ES-I3 (cell line): ENCODE measurements around the gene PCNX4.

Source experiments
- H3K36me3 ChIP-seq: 2 replicates; pipeline ENCODE4 v1.6.1; 2013; ENCODE audit warnings: mild to moderate bottlenecking, low read length, control low read depth, moderate library complexity; ENCODE audit not compliant: insufficient read depth
- H3K4me1 ChIP-seq: 2 replicates; pipeline ENCODE4 v1.6.1; 2013; ENCODE audit warnings: mild to moderate bottlenecking, control low read depth, low read length; ENCODE audit not compliant: insufficient read depth
- H3K9ac ChIP-seq: 2 replicates; pipeline ENCODE4 v1.6.1; 2013; ENCODE audit warnings: low read depth, mild to moderate bottlenecking, low read length, moderate library complexity
- H3K9me3 ChIP-seq: 2 replicates; pipeline ENCODE4 v1.6.1; 2013; ENCODE audit warnings: mild to moderate bottlenecking, low read length, moderate library complexity; ENCODE audit not compliant: control insufficient read depth, insufficient read depth

Gene PCNX4

GRCh38 chr14:60214415-60215126 is 122.8 kb downstream of the PCNX4 start:
- Histone ChIP-seq H3K9ac (no peak overlapping the region), H3K9me3 (no peaks in the 10 kb centered on the region), H3K36me3 (no peaks in the 10 kb centered on the region), H3K4me1 (peaks cover 9% of the 10 kb centered on the region; the same call in 1 of the 2 replicates)

GRCh38 chr14:60215127-60215444 is 123.4 kb downstream of the PCNX4 start:
- Histone ChIP-seq H3K4me1 (peaks cover 9% of the 10 kb centered on the region; the same call in 1 of the 2 replicates), H3K36me3 (no peaks in the 10 kb centered on the region), H3K9me3 (no peaks in the 10 kb centered on the region), H3K9ac (no peak overlapping the region)

- no peaks in the 10 kb centered on the region for H3K9me3 ChIP-seq
- H3K36me3 ChIP-seq = no peaks in the 10 kb centered on the region
- peaks cover 13% of the 10 kb centered on the region; the same call in 1 of the 2 replicates for H3K4me1 ChIP-seq
- H3K9ac ChIP-seq = no peak overlapping the region
Observed at GRCh38 chr14:60215520-60216420, 124.0 kb downstream of the PCNX4 start.

GRCh38 chr14:60217713-60218112 is 126.0 kb downstream of the PCNX4 start:
- Histone ChIP-seq H3K4me1 (peaks cover 15% of the 10 kb centered on the region; the same call in 1 of the 2 replicates), H3K9me3 (no peaks in the 10 kb centered on the region), H3K9ac (no peak overlapping the region), H3K36me3 (no peaks in the 10 kb centered on the region)
